SK-N-SH treated with all-trans-retinoic acid at 6 μM for 48 hours (cell line): Measurements from ENCODE around the gene IFT172.

Experiments used
- ATAC-seq: fragments of 200-7000 bp; cut with Tn5 transposase; 3 replicates; pipeline ENCODE4 v1.9.1; 2020; ENCODE audit warnings: mild to moderate bottlenecking, moderate library complexity
- BACH2 ChIP-seq: fragments of 250-450 bp; sonication (Bioruptor Pico); IDR thresholded peaks from 2 replicates; pipeline ENCODE4 v1.9.0; 2021; ENCODE audit warnings: mild to moderate bottlenecking, borderline replicate concordance
- ESRRG ChIP-seq: fragments of 250-450 bp; sonication (Bioruptor Pico); IDR thresholded peaks from 2 replicates; pipeline ENCODE4 v1.6.1; 2021; ENCODE audit warnings: mild to moderate bottlenecking
- GLIS3 ChIP-seq: fragments of 250-450 bp; sonication (Bioruptor Pico); IDR thresholded peaks from 2 replicates; pipeline ENCODE4 v1.5.0; 2020; ENCODE audit warnings: mild to moderate bottlenecking, moderate library complexity
- ISL1 ChIP-seq: fragments of 250-450 bp; sonication (Bioruptor Pico); IDR thresholded peaks from 2 replicates; pipeline ENCODE4 v2.1.2; 2022; ENCODE audit warnings: mild to moderate bottlenecking, moderate library complexity
- RARB ChIP-seq: fragments of 250-450 bp; sonication (Bioruptor Pico); IDR thresholded peaks from 2 replicates; pipeline ENCODE4 v1.8.0; 2021; ENCODE audit warnings: mild to moderate bottlenecking, moderate library complexity
- TCF4 ChIP-seq: fragments of 250-450 bp; sonication (Bioruptor Pico); IDR thresholded peaks from 2 replicates; pipeline ENCODE4 v1.8.0; 2021; ENCODE audit warnings: mild to moderate bottlenecking, moderate library complexity, borderline replicate concordance
- TOX ChIP-seq: fragments of 250-450 bp; sonication (Bioruptor Pico); IDR thresholded peaks from 2 replicates; pipeline ENCODE4 v1.8.0; 2021; ENCODE audit warnings: mild to moderate bottlenecking, moderate library complexity, borderline replicate concordance
- ZFP3 ChIP-seq: fragments of 250-450 bp; sonication (Bioruptor Pico); IDR thresholded peaks from 2 replicates; pipeline ENCODE4 v1.5.0; 2020; ENCODE audit warnings: mild to moderate bottlenecking, moderate library complexity
- ZFP30 ChIP-seq: fragments of 450-650 bp; formaldehyde crosslinking; IDR thresholded peaks from 2 replicates; pipeline ENCODE4 v1.5.0; 2022; ENCODE audit warnings: mild to moderate bottlenecking, moderate library complexity
- ZNF565 ChIP-seq: fragments of 450-650 bp; formaldehyde crosslinking; conservative IDR thresholded peaks from 2 replicates; pipeline ENCODE4 v1.5.0; 2020; ENCODE audit warnings: low read depth, mild to moderate bottlenecking, moderate library complexity
- ZNF70 ChIP-seq: fragments of 450-650 bp; formaldehyde crosslinking; IDR thresholded peaks from 2 replicates; pipeline ENCODE4 v1.5.0; 2020; ENCODE audit warnings: mild to moderate bottlenecking, moderate library complexity
- TF ChIP-seq, protein P1 (sequence below): fragments of 250-450 bp; sonication (Bioruptor Pico); IDR thresholded peaks from 2 replicates; pipeline ENCODE4 v1.5.0; 2020; ENCODE audit warnings: mild to moderate bottlenecking, moderate library complexity

The IFT172 gene

DNA sequence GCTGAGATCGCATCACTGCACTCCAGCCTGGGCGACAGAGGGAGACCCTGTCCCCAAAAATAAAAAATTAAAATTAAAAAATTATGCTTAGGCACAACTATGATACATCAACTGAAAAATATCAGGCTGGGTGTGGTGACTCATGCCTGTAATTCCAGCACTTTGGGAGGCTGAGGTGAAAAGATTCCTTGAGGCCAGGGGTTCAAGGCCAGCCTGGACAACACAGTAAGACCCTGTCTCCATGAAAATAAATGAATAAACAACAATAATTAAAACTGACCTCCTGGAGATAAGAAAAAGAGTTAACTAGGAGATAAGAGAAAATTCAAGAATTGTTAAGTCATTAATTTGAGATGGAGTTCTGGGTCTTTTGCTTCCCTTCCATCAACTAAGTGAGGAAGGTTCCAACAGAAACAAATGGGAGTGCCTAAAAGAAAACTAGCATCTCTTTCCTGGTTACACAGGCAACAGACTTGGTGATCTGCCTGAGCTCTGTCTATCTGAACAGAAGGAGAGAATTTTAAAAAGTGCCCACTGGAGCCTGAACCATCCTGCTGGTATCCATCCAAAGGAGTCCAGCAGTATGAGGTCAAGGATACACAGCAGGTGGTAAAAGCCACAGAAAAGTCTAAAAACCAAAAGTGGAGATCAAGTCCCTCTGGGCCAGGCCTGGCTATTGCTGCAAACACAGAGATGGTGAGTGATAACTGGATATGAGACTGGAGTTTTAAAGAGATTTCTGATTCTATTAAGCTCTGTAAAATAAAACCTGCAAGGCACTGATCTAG, 89.0 kb downstream of the IFT172 start:
- TF ChIP-seq RARB (CRISPR knock-in tag), result no peak
- no peak for TF ChIP-seq BACH2 (CRISPR knock-in tag)
- TF ChIP-seq ZNF565, result no peak
- no peak for TF ChIP-seq ZFP3 (CRISPR knock-in tag)

DNA sequence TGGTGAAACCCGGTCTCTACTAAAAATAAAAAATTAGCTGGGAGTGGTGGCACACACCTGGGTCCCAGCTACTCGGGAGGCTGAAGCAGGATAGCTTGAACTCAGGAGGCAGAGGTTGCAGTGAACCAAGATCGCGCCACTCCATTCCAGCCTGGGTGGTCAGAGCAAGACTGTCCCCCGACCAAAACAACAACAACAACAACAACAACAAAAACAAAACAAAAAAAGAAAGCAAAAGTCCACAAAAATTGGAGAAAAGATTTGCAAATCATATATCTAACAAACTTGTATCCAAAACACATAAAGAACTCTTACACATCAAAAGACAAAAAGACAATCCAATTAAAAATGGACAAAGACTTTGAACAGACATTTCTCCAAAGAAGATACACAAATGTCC, 90.6 kb downstream of the IFT172 start:
- TF ChIP-seq RARB (CRISPR knock-in tag) (no peak), GLIS3 (no peak), TOX (CRISPR knock-in tag) (no peak), ISL1 (CRISPR knock-in tag) (no peak), ZNF70 (CRISPR knock-in tag) (no peak), ZFP30 (no peak), ESRRG (CRISPR knock-in tag) (no peak), TCF4 (CRISPR knock-in tag) (no peak)
- TF ChIP-seq, protein P1, sequence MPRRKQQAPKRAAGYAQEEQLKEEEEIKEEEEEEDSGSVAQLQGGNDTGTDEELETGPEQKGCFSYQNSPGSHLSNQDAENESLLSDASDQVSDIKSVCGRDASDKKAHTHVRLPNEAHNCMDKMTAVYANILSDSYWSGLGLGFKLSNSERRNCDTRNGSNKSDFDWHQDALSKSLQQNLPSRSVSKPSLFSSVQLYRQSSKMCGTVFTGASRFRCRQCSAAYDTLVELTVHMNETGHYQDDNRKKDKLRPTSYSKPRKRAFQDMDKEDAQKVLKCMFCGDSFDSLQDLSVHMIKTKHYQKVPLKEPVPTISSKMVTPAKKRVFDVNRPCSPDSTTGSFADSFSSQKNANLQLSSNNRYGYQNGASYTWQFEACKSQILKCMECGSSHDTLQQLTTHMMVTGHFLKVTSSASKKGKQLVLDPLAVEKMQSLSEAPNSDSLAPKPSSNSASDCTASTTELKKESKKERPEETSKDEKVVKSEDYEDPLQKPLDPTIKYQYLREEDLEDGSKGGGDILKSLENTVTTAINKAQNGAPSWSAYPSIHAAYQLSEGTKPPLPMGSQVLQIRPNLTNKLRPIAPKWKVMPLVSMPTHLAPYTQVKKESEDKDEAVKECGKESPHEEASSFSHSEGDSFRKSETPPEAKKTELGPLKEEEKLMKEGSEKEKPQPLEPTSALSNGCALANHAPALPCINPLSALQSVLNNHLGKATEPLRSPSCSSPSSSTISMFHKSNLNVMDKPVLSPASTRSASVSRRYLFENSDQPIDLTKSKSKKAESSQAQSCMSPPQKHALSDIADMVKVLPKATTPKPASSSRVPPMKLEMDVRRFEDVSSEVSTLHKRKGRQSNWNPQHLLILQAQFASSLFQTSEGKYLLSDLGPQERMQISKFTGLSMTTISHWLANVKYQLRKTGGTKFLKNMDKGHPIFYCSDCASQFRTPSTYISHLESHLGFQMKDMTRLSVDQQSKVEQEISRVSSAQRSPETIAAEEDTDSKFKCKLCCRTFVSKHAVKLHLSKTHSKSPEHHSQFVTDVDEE (CRISPR knock-in tag), result no peak

More for the DNA sequence above, 89.0 kb downstream of the IFT172 start:
- no peak for ATAC-seq

More for the DNA sequence above, 90.6 kb downstream of the IFT172 start:
- ATAC-seq, result no peak
